CD14-positive monocyte (primary cell): ENCODE results near the gene PDCD2L. TPM values are rescaled to one million over a fixed set of nuclear protein-coding genes. Genes with fewer than 3 reads are reported as not detected.

Experiments used
- DNase-seq, 3 donors: peaks; one replicate each; pipeline ENCODE4 v3.0.0-alpha.2; 2011 to 2022
- H2AFZ ChIP-seq: 2 replicates; pipeline ENCODE4 v1.6.0; 2012; ENCODE audit warnings: mild to moderate bottlenecking, low read depth, low read length, inconsistent platforms; ENCODE audit not compliant: insufficient read depth, poor library complexity, severe bottlenecking
- H3K27ac ChIP-seq, 2 donors: 1 replicate in 1 of 2; 2 replicates in 1 of 2; pipeline ENCODE4 v1.5.1; 2012 to 2013; ENCODE audit warnings: low read length in 2 of 2, control low read depth in 1 of 2, inconsistent platforms in 1 of 2, low read depth in 1 of 2, mild to moderate bottlenecking in 1 of 2
- H3K27me3 ChIP-seq, 2 donors: one replicate each; pipeline versions ENCODE4 v1.6.0 to v1.6.1; 2011 to 2013; ENCODE audit warnings: low read length in 2 of 2; ENCODE audit not compliant: control insufficient read depth in 2 of 2, insufficient read depth in 2 of 2
- H3K36me3 ChIP-seq, 2 donors: replicated peaks in 1 of 2; 1 replicate in 1 of 2; 2 replicates in 1 of 2; pipeline versions ENCODE4 v1.5.1 to v1.6.1; 2012 to 2013; ENCODE audit warnings: low read length in 2 of 2, control low read depth in 1 of 2, inconsistent platforms in 1 of 2, mild to moderate bottlenecking in 1 of 2; ENCODE audit not compliant: insufficient read depth in 2 of 2, control insufficient read depth in 1 of 2
- H3K4me1 ChIP-seq, 2 donors: 1 replicate in 1 of 2; 2 replicates in 1 of 2; pipeline versions ENCODE4 v1.5.1 to v1.6.1; 2012 to 2013; ENCODE audit warnings: low read length in 2 of 2, control low read depth in 1 of 2, inconsistent platforms in 1 of 2, mild to moderate bottlenecking in 1 of 2, moderate library complexity in 1 of 2; ENCODE audit not compliant: insufficient read depth in 2 of 2, control insufficient read depth in 1 of 2
- H3K4me2 ChIP-seq: replicated peaks from 2 replicates; pipeline ENCODE3; 2012; ENCODE audit warnings: low read length, moderate library complexity, mild to moderate bottlenecking; ENCODE audit not compliant: poor library complexity, severe bottlenecking; ENCODE audit errors: extremely low read depth
- H3K4me3 ChIP-seq, 3 experiments: fragments of 200-600 bp in 1 of 3; sonication (generic) in 1 of 3; replicated peaks in 1 of 3; 1 replicate in 2 of 3; 2 replicates in 1 of 3; pipeline ENCODE4 v1.5.1; 2011 to 2013; ENCODE audit warnings: low read length in 3 of 3, mild to moderate bottlenecking in 3 of 3, control low read depth in 2 of 3, low read depth in 2 of 3, inconsistent platforms in 1 of 3, moderate library complexity in 1 of 3
- H3K79me2 ChIP-seq: 2 replicates; pipeline ENCODE4 v1.6.0; 2012; ENCODE audit warnings: mild to moderate bottlenecking, control low read depth, inconsistent platforms, low read length, moderate library complexity; ENCODE audit not compliant: insufficient read depth
- H3K9ac ChIP-seq: 2 replicates; pipeline ENCODE4 v1.6.0; 2017; ENCODE audit warnings: low read length, mild to moderate bottlenecking; ENCODE audit not compliant: insufficient read depth, poor library complexity, severe bottlenecking
- H3K9me3 ChIP-seq, 2 donors: replicated peaks in 1 of 2; 1 replicate in 1 of 2; 2 replicates in 1 of 2; pipeline versions ENCODE4 v1.5.1 to v1.6.1; 2012 to 2013; ENCODE audit warnings: low read length in 2 of 2, control low read depth in 1 of 2; ENCODE audit not compliant: control insufficient read depth in 1 of 2, insufficient read depth in 1 of 2
- H4K20me1 ChIP-seq: 2 replicates; pipeline ENCODE4 v1.6.0; 2012; ENCODE audit warnings: mild to moderate bottlenecking, low read length, control low read depth, moderate library complexity; ENCODE audit not compliant: insufficient read depth
- H3K27ac Mint-ChIP-seq, 7 donors: one replicate each; pipeline ENCODE4 v1.8.0; 2020; ENCODE audit warnings: mild to moderate bottlenecking in 7 of 7, mixed read lengths in 7 of 7, moderate library complexity in 6 of 7, inconsistent platforms in 2 of 7
- H3K27me3 Mint-ChIP-seq, 3 donors: one replicate each; pipeline ENCODE4 v1.8.0; 2021 to 2022; ENCODE audit warnings: low read depth in 3 of 3, mild to moderate bottlenecking in 3 of 3, mixed read lengths in 3 of 3, moderate library complexity in 3 of 3, inconsistent platforms in 1 of 3
- H3K36me3 Mint-ChIP-seq, 2 donors: one replicate each; pipeline ENCODE4 v1.8.0; 2020; ENCODE audit warnings: mixed read lengths in 2 of 2, inconsistent platforms in 1 of 2, mild to moderate bottlenecking in 1 of 2
- H3K4me1 Mint-ChIP-seq: one replicate; pipeline ENCODE4 v1.8.0; 2020; ENCODE audit warnings: mild to moderate bottlenecking, mixed read lengths
- H3K4me3 Mint-ChIP-seq, 2 donors: one replicate each; pipeline ENCODE4 v1.8.0; 2020; ENCODE audit warnings: mild to moderate bottlenecking in 2 of 2, mixed read lengths in 2 of 2, moderate library complexity in 1 of 2
- H3K9me3 Mint-ChIP-seq, 7 donors: one replicate each; pipeline ENCODE4 v1.8.0; 2020 to 2022; ENCODE audit warnings: mixed read lengths in 7 of 7, mild to moderate bottlenecking in 6 of 7, moderate library complexity in 6 of 7, inconsistent platforms in 2 of 7
- WGBS: methylation state at CpG from one replicate; pipeline ENCODE4 v1.1.5; 2013; ENCODE audit warnings: missing lambda C conversion rate; ENCODE audit not compliant: insufficient coverage; 5-methylcytosine and 5-hydroxymethylcytosine counted together
- intact Hi-C, 2 donors: fragments of 100-400 bp; cut with micrococcal nuclease; formaldehyde crosslinking; loops; one replicate each; pipeline versions ENCODE4 v1.15.0 to v1.15.1; 2023
- polyA plus RNA-seq, 3 donors: library from polyadenylated mRNA; depleted of rRNA in 1 of 3; unstranded in 2 of 3; stranded (reverse) in 1 of 3; fragments of 300-500 nt in 2 of 3; fragments of >200 nt in 1 of 3; fragmentation: Illumina TruSeq in 2 of 3; gene quantifications; 1 replicate in 2 of 3; 2 replicates in 1 of 3; pipeline ENCODE4 v1.2.3, GENCODE V29; 2012 to 2021
- TF ChIP-seq, protein P1 (sequence below): fragments of 200-600 bp; IDR thresholded peaks from one replicate; pipeline ENCODE4 v1.8.0; 2022; ENCODE audit warnings: antibody characterized with exemption, mild to moderate bottlenecking

Gene PDCD2L
- polyA plus RNA-seq, 3 donors = 3.1 to 5.0 (median 4.9) TPM

DNA sequence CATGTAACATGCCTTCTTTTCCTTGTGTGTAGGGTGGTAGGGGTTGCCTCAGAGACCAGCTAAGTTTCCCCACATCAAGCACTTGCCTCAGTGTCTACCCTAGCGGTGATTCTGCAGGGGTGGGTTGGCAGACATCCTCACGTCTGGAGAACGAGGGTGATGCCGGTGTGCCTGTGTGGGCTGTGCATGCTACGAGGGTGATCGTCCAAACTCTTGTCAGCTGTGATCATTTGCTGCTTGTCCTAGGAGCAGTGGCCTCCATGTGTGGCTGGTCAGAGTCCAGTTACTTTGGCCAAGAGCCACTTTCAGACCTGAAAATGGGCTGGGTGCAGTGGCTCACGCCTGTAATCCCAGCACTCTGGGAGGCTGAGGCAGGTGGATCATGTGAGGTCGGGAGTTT is 34.1 kb upstream of the PDCD2L start:
- 91% methylated on average over 7 of the region's 8 CpGs for WGBS
- H3K27ac Mint-ChIP-seq = peak overlapping the region in 3 of 7 donors; percentile 30 to 66 (median 33)
- TF ChIP-seq, protein P1, sequence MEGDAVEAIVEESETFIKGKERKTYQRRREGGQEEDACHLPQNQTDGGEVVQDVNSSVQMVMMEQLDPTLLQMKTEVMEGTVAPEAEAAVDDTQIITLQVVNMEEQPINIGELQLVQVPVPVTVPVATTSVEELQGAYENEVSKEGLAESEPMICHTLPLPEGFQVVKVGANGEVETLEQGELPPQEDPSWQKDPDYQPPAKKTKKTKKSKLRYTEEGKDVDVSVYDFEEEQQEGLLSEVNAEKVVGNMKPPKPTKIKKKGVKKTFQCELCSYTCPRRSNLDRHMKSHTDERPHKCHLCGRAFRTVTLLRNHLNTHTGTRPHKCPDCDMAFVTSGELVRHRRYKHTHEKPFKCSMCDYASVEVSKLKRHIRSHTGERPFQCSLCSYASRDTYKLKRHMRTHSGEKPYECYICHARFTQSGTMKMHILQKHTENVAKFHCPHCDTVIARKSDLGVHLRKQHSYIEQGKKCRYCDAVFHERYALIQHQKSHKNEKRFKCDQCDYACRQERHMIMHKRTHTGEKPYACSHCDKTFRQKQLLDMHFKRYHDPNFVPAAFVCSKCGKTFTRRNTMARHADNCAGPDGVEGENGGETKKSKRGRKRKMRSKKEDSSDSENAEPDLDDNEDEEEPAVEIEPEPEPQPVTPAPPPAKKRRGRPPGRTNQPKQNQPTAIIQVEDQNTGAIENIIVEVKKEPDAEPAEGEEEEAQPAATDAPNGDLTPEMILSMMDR = no peak

DNA sequence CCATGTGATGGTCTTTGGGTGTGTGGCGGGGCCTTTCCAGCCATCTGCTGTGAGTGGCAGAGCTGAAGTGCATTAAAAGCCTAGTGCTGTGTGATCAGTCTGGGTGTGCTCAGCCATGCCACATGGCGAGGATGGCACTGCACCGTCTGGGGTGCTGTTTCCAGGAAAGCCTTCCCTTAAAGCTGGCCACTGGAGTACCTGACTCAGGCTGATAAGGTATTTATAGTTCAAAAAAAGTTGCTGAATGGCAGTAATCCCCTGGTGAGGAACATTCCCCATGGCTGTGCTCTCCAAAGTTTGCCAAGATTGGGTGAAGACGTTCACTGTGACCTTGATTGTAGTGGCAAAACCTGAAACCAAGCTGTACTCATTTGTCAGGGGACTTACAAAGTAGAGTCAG is 33.2 kb upstream of the PDCD2L start:
- no peak for DNase-seq

More for the DNA sequence above, 34.1 kb upstream of the PDCD2L start:
- Histone ChIP-seq H3K4me3 (no peak overlapping the region), H3K27ac (no peak overlapping the region), H3K9me3 (no peaks in the 10 kb centered on the region), H4K20me1 (peaks cover 17% of the 10 kb centered on the region), H3K9ac (no peak overlapping the region), H3K36me3 (peaks cover 39 to 74% of the 10 kb centered on the region in 2 donors), H3K4me1 (peaks cover 22 to 24% of the 10 kb centered on the region in 2 donors), H2AFZ (no peak overlapping the region), H3K79me2 (peaks cover 82% of the 10 kb centered on the region), H3K4me2 (no peak overlapping the region), H3K27me3 (no peaks in the 10 kb centered on the region)
- Mint-ChIP-seq H3K4me3 (no peak overlapping the region), H3K9me3 (no peaks in the 10 kb centered on the region), H3K4me1 (peaks cover 35% of the 10 kb centered on the region), H3K36me3 (peaks cover 52 to 73% of the 10 kb centered on the region in 2 donors), H3K27me3 (no peaks in the 10 kb centered on the region)
- DNase-seq = no peak
- intact Hi-C loops = no loop called here

More for the DNA sequence above, 33.2 kb upstream of the PDCD2L start:
- no peak overlapping the region for H3K4me3 ChIP-seq
- H3K9me3 ChIP-seq = no peaks in the 10 kb centered on the region
- H3K9ac ChIP-seq = no peak overlapping the region
- no peaks in the 10 kb centered on the region for H3K27me3 ChIP-seq
- H3K4me2 ChIP-seq = no peak overlapping the region
- Mint-ChIP-seq H3K27me3 (no peaks in the 10 kb centered on the region), H3K27ac (peak overlapping the region in 5 of 7 donors; percentile 12 to 51 (median 33)), H3K4me1 (peaks cover 30% of the 10 kb centered on the region), H3K9me3 (no peaks in the 10 kb centered on the region), H3K4me3 (no peak overlapping the region), H3K36me3 (peaks cover 60 to 81% of the 10 kb centered on the region in 2 donors)
- H3K4me1 ChIP-seq = peaks cover 16% of the 10 kb centered on the region in 2 donors
- H2AFZ ChIP-seq = no peak overlapping the region
- no peak overlapping the region for H3K27ac ChIP-seq
- intact Hi-C loops = no loop called here
- TF ChIP-seq, protein P1 = no peak
- H3K36me3 ChIP-seq = peaks cover 45 to 83% of the 10 kb centered on the region in 2 donors
- peaks cover 20% of the 10 kb centered on the region for H4K20me1 ChIP-seq
- WGBS = 90% methylated on average over 3 of the region's 4 CpGs
- H3K79me2 ChIP-seq = peaks cover 81% of the 10 kb centered on the region
